ENCODE data around the gene GFM1. TPM values are rescaled to one million over a fixed set of nuclear protein-coding genes. Genes with fewer than 3 reads are reported as not detected.
A peak's percentile ranks its signal among the peaks of the same experiment; 100 is the strongest.

The GFM1 gene
- total RNA-seq, 3 donors from 2014 or later, result 44.6 to 63.5 (median 46.4) TPM

DNA sequence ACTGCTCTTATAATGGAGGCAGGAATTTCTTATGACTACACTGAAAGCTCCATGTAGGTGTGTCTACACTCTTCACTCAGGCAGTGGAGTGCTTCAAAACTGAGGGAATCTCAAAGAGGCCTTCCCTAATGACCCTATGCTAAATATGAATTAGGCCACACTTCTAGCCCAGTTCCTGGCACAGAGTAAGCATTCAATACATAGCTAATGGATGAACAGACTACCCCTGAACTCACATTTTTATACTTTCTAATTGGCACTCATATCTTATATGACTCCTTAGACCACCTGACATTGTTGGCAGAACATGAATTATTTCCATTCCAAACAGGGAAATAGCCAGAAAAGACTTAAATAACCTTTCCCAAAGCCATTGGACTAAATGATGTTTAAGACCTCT is 84.5 kb downstream of the GFM1 start:
- TF ChIP-seq CTCF (IDR thresholded peaks at IDR 0.05) (no peak), POLR2A (IDR thresholded peaks at IDR 0.05) (no peak)
- peak overlapping the region; percentile 10 to 54 for H3K27ac ChIP-seq
- H3K4me3 ChIP-seq, result peak overlapping the region in 1 of 3 donors; percentile 37
- H3K9me3 ChIP-seq, result no peaks in the 10 kb centered on the region
- no peak for DNase-seq (ENCODE audit: low spot score in 2 of 2)
- H3K4me1 ChIP-seq, result peaks cover 3 to 11% of the 10 kb centered on the region in 2 donors
- H3K27me3 ChIP-seq, result no peaks in the 10 kb centered on the region
- intact Hi-C loops (cut with DNase I; ENCODE audit: low total_unique reads), result no loop called here
- H3K36me3 ChIP-seq, result no peaks in the 10 kb centered on the region

DNA sequence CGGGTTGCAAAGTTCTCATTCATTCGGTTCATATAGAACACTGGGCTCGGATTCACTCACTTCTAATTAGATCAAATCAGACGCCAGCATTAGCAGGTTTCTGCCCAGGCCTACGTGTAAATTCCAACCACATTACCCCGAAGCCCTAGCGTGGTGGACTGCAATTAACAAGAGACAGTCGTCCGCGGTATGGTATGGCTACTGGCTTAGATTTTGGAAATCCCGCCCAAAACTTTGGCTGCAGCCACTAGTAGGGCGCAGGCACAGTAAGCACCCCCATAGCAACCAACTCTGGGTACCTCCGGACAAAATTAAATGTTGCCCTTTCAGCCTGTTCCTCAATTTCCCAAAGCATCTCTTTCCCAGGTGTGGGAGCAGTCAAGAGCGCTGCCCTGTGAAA is 87.2 kb downstream of the GFM1 start:
- H3K4me1 ChIP-seq, result peaks cover 3 to 8% of the 10 kb centered on the region in 2 donors
- intact Hi-C loops (cut with DNase I; ENCODE audit: low total_unique reads), result loop anchor here (5.0 kb wide), 1 partner anchor 46 kb away; no protein-coding TSS in a partner anchor

GRCh38 chr3:158731938-158732855 is 87.9 kb downstream of the GFM1 start, which contains the start of gene RARRES1:
Gene RARRES1 (minus strand): TSS chr3:158732457. CDS start chr3:158732415, 42 bp downstream.
- intact Hi-C loops (cut with DNase I; ENCODE audit: low total_unique reads), result loop anchor here (5.0 kb wide), 1 partner anchor 45 kb away; no protein-coding TSS in a partner anchor
- no peak for TF ChIP-seq CTCF (IDR thresholded peaks at IDR 0.05)
- peak; percentile 50 to 88 (median 70) for TF ChIP-seq POLR2AphosphoS5 (IDR thresholded peaks at IDR 0.05)
- peak; percentile 27 for TF ChIP-seq POLR2A (IDR thresholded peaks at IDR 0.05)
- Histone ChIP-seq H3K27ac (peak within 1 kb of the TSS; percentile 92 to 97), H3K36me3 (no peaks in the 10 kb centered on the region), H3K4me3 (peak within 1 kb of the TSS; percentile 63 to 88 (median 77)), H3K27me3 (no peaks in the 10 kb centered on the region), H3K9me3 (peaks cover 6 to 7% of the 10 kb centered on the region in 2 donors), H3K4me1 (peaks cover 3 to 6% of the 10 kb centered on the region in 2 donors)
- peak; percentile 62 to 67 for DNase-seq (ENCODE audit: low spot score in 2 of 2)

More for the DNA sequence above, 87.2 kb downstream of the GFM1 start:
- DNase-seq (ENCODE audit: low spot score in 2 of 2), result no peak
- Histone ChIP-seq H3K4me3 (peak overlapping the region; percentile 63 to 88 (median 77)), H3K27me3 (no peaks in the 10 kb centered on the region), H3K27ac (peak overlapping the region; percentile 92 to 97), H3K9me3 (peaks cover 6 to 7% of the 10 kb centered on the region in 2 donors), H3K36me3 (no peaks in the 10 kb centered on the region)
- no peak for TF ChIP-seq POLR2AphosphoS5 (IDR thresholded peaks at IDR 0.05)
- TF ChIP-seq POLR2A (IDR thresholded peaks at IDR 0.05), result no peak
- TF ChIP-seq CTCF (IDR thresholded peaks at IDR 0.05), result no peak

DNA sequence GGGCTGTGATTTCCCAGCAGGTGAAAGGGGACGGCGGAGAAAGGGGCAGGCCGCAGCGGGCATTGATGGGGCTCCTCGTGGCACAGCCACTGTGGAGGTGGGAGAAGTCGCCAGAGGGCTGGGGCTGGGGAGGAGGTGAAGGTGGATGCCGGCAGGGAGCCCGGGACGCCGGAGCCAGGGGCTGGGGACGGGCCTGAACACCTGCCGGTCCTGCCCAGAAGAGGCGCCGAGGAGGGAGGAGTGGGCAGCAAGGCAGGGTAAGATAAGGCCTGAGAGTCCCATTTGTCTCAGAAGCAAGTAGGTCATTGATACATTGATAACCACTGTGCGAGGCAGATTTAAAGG is 88.5 kb downstream of the GFM1 start:
- H3K4me1 ChIP-seq, result peaks cover 3 to 6% of the 10 kb centered on the region in 2 donors
- peak overlapping the region; percentile 63 to 88 (median 77) for H3K4me3 ChIP-seq
- H3K27ac ChIP-seq, result peak overlapping the region; percentile 92 to 97
- H3K27me3 ChIP-seq, result no peaks in the 10 kb centered on the region
- TF ChIP-seq POLR2A (IDR thresholded peaks at IDR 0.05) (peak; percentile 4), CTCF (IDR thresholded peaks at IDR 0.05) (no peak), POLR2AphosphoS5 (IDR thresholded peaks at IDR 0.05) (no peak)
- intact Hi-C loops (cut with DNase I; ENCODE audit: low total_unique reads), result loop anchor here (5.0 kb wide), 1 partner anchor 44 kb away; no protein-coding TSS in a partner anchor
- H3K36me3 ChIP-seq, result no peaks in the 10 kb centered on the region
- peaks cover 6 to 7% of the 10 kb centered on the region in 2 donors for H3K9me3 ChIP-seq
- DNase-seq (ENCODE audit: low spot score in 2 of 2), result no peak

- intact Hi-C loops (cut with DNase I; ENCODE audit: low total_unique reads), result loop anchor here (5.0 kb wide), 1 partner anchor 44 kb away; no protein-coding TSS in a partner anchor
Observed at GRCh38 chr3:158733656-158734055, 89.3 kb downstream of the GFM1 start.

More at GRCh38 chr3:158733656-158734055, 89.3 kb downstream of the GFM1 start:
- TF ChIP-seq POLR2AphosphoS5 (IDR thresholded peaks at IDR 0.05), result no peak
- no peak for TF ChIP-seq POLR2A (IDR thresholded peaks at IDR 0.05)
- no peak for TF ChIP-seq CTCF (IDR thresholded peaks at IDR 0.05)
- peak in 1 of 2 donors; percentile 39 for DNase-seq (ENCODE audit: low spot score in 2 of 2)
- H3K27ac ChIP-seq, result peak overlapping the region; percentile 92 to 97
- H3K4me1 ChIP-seq, result peaks cover 3 to 6% of the 10 kb centered on the region in 2 donors
- peaks cover 6 to 7% of the 10 kb centered on the region in 2 donors for H3K9me3 ChIP-seq
- H3K4me3 ChIP-seq, result peak overlapping the region in 2 of 3 donors; percentile 77 to 88
- H3K27me3 ChIP-seq, result no peaks in the 10 kb centered on the region
- no peaks in the 10 kb centered on the region for H3K36me3 ChIP-seq
